WERI-Rb-1 (cell line): ENCODE data around the gene KLHL36.

Source experiments
- DNase-seq: peaks from one replicate; pipeline ENCODE4 v3.0.0-alpha.2; 2020
- H3K27ac ChIP-seq: fragments of 250-450 bp; sonication (Bioruptor Pico); 2 replicates; pipeline ENCODE4 v1.5.1; 2020; ENCODE audit warnings: mild to moderate bottlenecking, moderate library complexity
- H3K27me3 ChIP-seq: fragments of 250-450 bp; sonication (Bioruptor Pico); 2 replicates; pipeline ENCODE4 v1.5.1; 2021; ENCODE audit warnings: mild to moderate bottlenecking, low read depth, moderate library complexity; ENCODE audit not compliant: insufficient read depth, severe bottlenecking
- H3K36me3 ChIP-seq: fragments of 250-450 bp; sonication (Bioruptor Pico); 2 replicates; pipeline ENCODE4 v1.5.1; 2020; ENCODE audit warnings: mild to moderate bottlenecking, moderate library complexity
- H3K4me3 ChIP-seq: 2 replicates; pipeline ENCODE4 v1.5.1; 2011; ENCODE audit warnings: low read depth, mild to moderate bottlenecking, control low read depth, low read length
- H3K9me3 ChIP-seq: fragments of 250-450 bp; sonication (Bioruptor Pico); 2 replicates; pipeline ENCODE4 v1.5.1; 2021; ENCODE audit warnings: mild to moderate bottlenecking, moderate library complexity; ENCODE audit not compliant: severe bottlenecking
- TF ChIP-seq, protein P1 (sequence below): IDR thresholded peaks from 2 replicates; pipeline ENCODE4 v1.5.1; 2011; ENCODE audit warnings: low read depth, mild to moderate bottlenecking, control low read depth, inconsistent platforms, low read length

The KLHL36 gene

DNA sequence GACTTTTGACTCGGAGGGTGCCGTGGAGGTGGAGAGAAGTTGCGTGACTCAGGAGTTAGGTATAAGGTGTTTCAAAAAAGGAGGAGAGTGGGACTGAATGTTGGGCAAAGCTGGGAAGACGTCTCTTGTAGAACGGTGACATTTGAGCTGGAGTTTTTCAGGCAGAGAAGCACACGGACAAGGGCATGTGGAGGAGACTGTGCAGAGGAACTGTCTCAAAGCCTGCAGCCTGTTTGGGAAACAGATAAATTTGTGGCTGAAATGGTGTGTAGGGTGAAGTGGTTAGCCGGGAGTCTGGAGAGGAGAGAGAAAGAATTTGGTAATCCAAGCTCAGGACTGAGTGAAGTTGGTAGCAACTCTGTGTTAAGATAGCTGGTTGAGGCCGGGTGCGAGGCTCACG, 61.3 kb downstream of the KLHL36 start:
- Histone ChIP-seq H3K27ac (no peak overlapping the region), H3K9me3 (no peaks in the 10 kb centered on the region), H3K27me3 (no peaks in the 10 kb centered on the region), H3K4me3 (no peak overlapping the region), H3K36me3 (no peaks in the 10 kb centered on the region)
- no peak for DNase-seq
- TF ChIP-seq, protein P1, sequence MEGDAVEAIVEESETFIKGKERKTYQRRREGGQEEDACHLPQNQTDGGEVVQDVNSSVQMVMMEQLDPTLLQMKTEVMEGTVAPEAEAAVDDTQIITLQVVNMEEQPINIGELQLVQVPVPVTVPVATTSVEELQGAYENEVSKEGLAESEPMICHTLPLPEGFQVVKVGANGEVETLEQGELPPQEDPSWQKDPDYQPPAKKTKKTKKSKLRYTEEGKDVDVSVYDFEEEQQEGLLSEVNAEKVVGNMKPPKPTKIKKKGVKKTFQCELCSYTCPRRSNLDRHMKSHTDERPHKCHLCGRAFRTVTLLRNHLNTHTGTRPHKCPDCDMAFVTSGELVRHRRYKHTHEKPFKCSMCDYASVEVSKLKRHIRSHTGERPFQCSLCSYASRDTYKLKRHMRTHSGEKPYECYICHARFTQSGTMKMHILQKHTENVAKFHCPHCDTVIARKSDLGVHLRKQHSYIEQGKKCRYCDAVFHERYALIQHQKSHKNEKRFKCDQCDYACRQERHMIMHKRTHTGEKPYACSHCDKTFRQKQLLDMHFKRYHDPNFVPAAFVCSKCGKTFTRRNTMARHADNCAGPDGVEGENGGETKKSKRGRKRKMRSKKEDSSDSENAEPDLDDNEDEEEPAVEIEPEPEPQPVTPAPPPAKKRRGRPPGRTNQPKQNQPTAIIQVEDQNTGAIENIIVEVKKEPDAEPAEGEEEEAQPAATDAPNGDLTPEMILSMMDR: no peak

DNA sequence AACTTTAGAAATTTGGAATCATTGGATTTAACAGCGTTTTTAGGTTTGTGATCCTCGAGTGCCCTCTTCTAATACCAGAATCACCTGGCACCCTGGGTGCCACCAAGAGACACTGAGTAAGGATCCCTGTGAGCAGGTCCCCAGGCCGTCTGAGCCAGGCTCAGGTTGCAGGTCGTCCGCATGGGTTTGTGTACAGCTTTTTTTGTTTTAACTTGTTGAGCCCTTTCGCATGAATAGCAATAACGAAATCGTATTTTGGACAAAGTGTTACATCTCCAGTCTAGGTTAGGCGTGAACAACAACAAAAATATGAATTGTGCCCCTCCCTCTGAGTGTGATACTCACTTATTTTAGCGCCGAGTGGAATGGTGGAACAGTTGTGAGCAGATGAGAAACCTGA, 62.4 kb downstream of the KLHL36 start:
- H3K27me3 ChIP-seq: no peaks in the 10 kb centered on the region
- no peak for DNase-seq
- TF ChIP-seq, protein P1: no peak
- H3K36me3 ChIP-seq: no peaks in the 10 kb centered on the region
- H3K4me3 ChIP-seq: no peak overlapping the region
- H3K27ac ChIP-seq: no peak overlapping the region
- H3K9me3 ChIP-seq: no peaks in the 10 kb centered on the region
